Measurements from ENCODE around the gene CNN1.

CNN1 gene

GRCh38 chr19:11541238-11541637 lies 2.6 kb downstream of the CNN1 start:
- Histone ChIP-seq H3K36me3 (ENCODE audit: insufficient read depth, low read length) (no peaks in the 10 kb centered on the region), H3K4me1 (ENCODE audit: insufficient read depth, low read length) (peaks cover 15% of the 10 kb centered on the region), H2AFZ (ENCODE audit: low read depth, low read length) (no peak overlapping the region), H3K27me3 (ENCODE audit: insufficient read depth, low read length) (no peaks in the 10 kb centered on the region), H3K9me3 (ENCODE audit: low read length) (no peaks in the 10 kb centered on the region), H3K4me3 (ENCODE audit: low read length) (no peak overlapping the region)

GRCh38 chr19:11547929-11548700 lies 9.5 kb downstream of the CNN1 start:
- Histone ChIP-seq H2AFZ (ENCODE audit: low read depth, low read length) (no peak overlapping the region), H3K4me3 (ENCODE audit: low read length) (no peak overlapping the region), H3K4me1 (ENCODE audit: insufficient read depth, low read length) (no peaks in the 10 kb centered on the region), H3K36me3 (ENCODE audit: insufficient read depth, low read length) (peaks cover 11% of the 10 kb centered on the region), H3K9me3 (ENCODE audit: low read length) (no peaks in the 10 kb centered on the region), H3K27me3 (ENCODE audit: insufficient read depth, low read length) (no peaks in the 10 kb centered on the region)

- Histone ChIP-seq H2AFZ (ENCODE audit: low read depth, low read length) (no peak overlapping the region), H3K4me3 (ENCODE audit: low read length) (no peak overlapping the region), H3K4me1 (ENCODE audit: insufficient read depth, low read length) (no peaks in the 10 kb centered on the region), H3K36me3 (ENCODE audit: insufficient read depth, low read length) (peaks cover 21% of the 10 kb centered on the region), H3K27me3 (ENCODE audit: insufficient read depth, low read length) (no peaks in the 10 kb centered on the region), H3K9me3 (ENCODE audit: low read length) (no peaks in the 10 kb centered on the region)
Measured at GRCh38 chr19:11549386-11549953, 10.8 kb downstream of the CNN1 start.

GRCh38 chr19:11550265-11550664 lies 11.6 kb downstream of the CNN1 start:
- Histone ChIP-seq H2AFZ (ENCODE audit: low read depth, low read length) (no peak overlapping the region), H3K9me3 (ENCODE audit: low read length) (no peaks in the 10 kb centered on the region), H3K4me1 (ENCODE audit: insufficient read depth, low read length) (no peaks in the 10 kb centered on the region), H3K4me3 (ENCODE audit: low read length) (no peak overlapping the region), H3K36me3 (ENCODE audit: insufficient read depth, low read length) (peaks cover 21% of the 10 kb centered on the region), H3K27me3 (ENCODE audit: insufficient read depth, low read length) (no peaks in the 10 kb centered on the region)

DNA sequence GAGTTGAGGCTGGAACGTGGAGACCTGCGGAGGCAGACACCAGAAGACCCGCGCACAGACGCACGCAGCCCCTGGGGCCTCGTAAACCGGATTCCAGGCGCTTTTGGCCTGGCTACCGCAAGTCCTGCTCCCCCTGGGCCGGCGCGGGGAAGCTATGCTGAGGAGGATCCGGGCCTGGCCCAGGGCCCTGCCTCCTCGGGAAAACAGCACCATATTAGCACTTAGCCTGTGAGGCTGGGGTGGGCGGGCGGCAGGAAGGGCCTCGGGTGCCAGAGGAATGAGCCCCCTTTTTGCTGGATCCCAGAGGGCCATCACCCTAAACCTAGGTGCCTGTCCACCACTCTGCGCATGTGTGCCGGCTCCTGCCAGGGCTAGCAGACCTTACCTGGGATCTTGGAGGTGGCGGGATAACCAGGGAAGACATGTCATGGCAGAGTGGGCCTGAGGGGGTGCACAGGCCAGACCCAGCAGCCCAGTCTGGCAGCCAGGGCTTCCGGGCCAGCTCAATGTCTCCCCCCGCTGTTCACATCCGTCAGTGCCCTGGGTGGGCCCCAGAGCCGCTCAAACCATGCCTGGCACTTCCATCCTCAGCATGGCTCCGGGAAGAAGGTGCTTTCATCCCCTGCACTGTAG lies 13.1 kb downstream of the CNN1 start:
- Histone ChIP-seq H3K36me3 (ENCODE audit: insufficient read depth, low read length) (peaks cover 25% of the 10 kb centered on the region), H2AFZ (ENCODE audit: low read depth, low read length) (no peak overlapping the region), H3K9me3 (ENCODE audit: low read length) (no peaks in the 10 kb centered on the region), H3K4me1 (ENCODE audit: insufficient read depth, low read length) (no peaks in the 10 kb centered on the region), H3K27me3 (ENCODE audit: insufficient read depth, low read length) (no peaks in the 10 kb centered on the region), H3K4me3 (ENCODE audit: low read length) (no peak overlapping the region)

- Histone ChIP-seq H2AFZ (ENCODE audit: low read depth, low read length) (no peak overlapping the region), H3K4me1 (ENCODE audit: insufficient read depth, low read length) (peaks cover 2% of the 10 kb centered on the region), H3K27me3 (ENCODE audit: insufficient read depth, low read length) (no peaks in the 10 kb centered on the region), H3K9me3 (ENCODE audit: low read length) (no peaks in the 10 kb centered on the region), H3K36me3 (ENCODE audit: insufficient read depth, low read length) (peaks cover 28% of the 10 kb centered on the region), H3K4me3 (ENCODE audit: low read length) (no peak overlapping the region)
Measured at GRCh38 chr19:11552666-11553372, 14.2 kb downstream of the CNN1 start.

DNA sequence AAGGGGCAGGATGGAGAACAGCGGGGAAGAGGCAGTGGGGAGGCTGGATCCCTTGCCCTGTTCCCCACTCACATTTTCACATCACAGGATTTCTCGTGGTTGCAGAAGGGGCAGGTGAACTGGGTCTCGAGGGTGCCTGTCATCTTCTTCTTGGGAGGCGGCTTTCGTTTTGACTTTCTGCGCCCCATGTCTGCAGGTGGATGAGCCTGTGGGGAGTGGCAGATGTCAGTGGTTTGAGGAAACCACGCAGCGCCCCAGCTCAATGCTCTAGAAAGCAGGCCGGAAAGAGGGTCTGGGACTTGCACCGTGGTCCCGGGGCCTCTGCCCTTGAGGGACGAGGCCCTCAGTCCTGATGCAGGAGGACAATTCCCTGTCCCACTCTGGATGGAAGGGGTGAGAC lies 15.5 kb downstream of the CNN1 start:
- Histone ChIP-seq H3K27me3 (ENCODE audit: insufficient read depth, low read length) (no peaks in the 10 kb centered on the region), H3K9me3 (ENCODE audit: low read length) (no peaks in the 10 kb centered on the region), H3K36me3 (ENCODE audit: insufficient read depth, low read length) (peaks cover 28% of the 10 kb centered on the region), H3K4me1 (ENCODE audit: insufficient read depth, low read length) (peaks cover 9% of the 10 kb centered on the region), H2AFZ (ENCODE audit: low read depth, low read length) (no peak overlapping the region), H3K4me3 (ENCODE audit: low read length) (no peak overlapping the region)

- peaks cover 28% of the 10 kb centered on the region for H3K36me3 ChIP-seq (ENCODE audit: insufficient read depth, low read length)
- H3K4me1 ChIP-seq (ENCODE audit: insufficient read depth, low read length): peaks cover 9% of the 10 kb centered on the region
- H2AFZ ChIP-seq (ENCODE audit: low read depth, low read length): no peak overlapping the region
- no peak overlapping the region for H3K4me3 ChIP-seq (ENCODE audit: low read length)
- no peaks in the 10 kb centered on the region for H3K9me3 ChIP-seq (ENCODE audit: low read length)
- H3K27me3 ChIP-seq (ENCODE audit: insufficient read depth, low read length): no peaks in the 10 kb centered on the region
Measured at GRCh38 chr19:11555246-11555645, 16.6 kb downstream of the CNN1 start.

GRCh38 chr19:11556634-11557420 lies 18.2 kb downstream of the CNN1 start:
- H3K4me3 ChIP-seq (ENCODE audit: low read length): no peak overlapping the region
- no peaks in the 10 kb centered on the region for H3K27me3 ChIP-seq (ENCODE audit: insufficient read depth, low read length)
- H3K4me1 ChIP-seq (ENCODE audit: insufficient read depth, low read length): peaks cover 9% of the 10 kb centered on the region
- peaks cover 25% of the 10 kb centered on the region for H3K36me3 ChIP-seq (ENCODE audit: insufficient read depth, low read length)
- H2AFZ ChIP-seq (ENCODE audit: low read depth, low read length): no peak overlapping the region
- no peaks in the 10 kb centered on the region for H3K9me3 ChIP-seq (ENCODE audit: low read length)

DNA sequence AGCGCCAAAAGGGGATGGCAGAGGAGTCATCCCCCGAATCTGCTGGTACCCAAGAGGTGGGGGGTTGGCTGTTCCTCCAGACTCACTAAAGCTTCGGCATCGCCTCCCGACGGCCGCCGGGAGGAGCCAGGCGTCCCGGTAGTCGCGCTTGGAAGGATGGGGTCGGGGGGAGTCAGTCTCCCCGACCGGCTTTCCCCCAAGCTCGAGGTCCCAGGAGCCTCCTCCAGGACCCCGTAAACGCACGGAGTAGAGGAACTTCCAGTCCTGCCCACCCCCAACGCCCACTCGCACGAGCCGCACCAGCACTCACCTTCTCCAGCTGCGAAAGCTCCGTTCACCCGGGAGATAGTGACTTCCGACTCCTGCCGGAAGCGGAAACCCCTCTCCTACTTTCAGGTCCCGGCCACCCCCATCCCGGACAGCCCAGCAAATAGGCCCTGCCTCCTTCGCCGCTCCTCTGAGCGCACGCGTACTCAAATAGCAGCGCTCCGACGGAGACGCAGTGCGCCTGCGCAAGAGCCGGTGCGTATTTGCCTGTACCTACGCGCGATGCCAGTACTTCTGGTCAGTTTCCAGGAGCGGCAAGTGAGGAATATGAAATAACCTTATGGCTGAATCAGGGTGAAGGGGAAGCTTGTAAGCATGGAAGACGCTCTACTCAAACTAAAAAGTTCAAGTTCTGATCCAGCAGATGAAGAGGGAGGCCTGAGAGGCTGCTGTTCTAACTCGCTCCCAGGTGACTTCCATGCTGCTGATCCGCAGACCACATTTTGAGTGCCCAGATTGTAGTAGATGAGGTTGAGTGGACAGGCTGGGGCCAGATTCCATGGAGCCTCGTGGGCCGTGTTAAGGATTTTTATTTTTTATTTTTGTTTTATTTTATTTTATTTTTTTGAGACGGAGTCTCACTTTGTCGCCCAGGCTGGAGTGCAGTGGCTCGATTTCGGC lies 20.5 kb downstream of the CNN1 start, which contains the start of gene ELOF1:
TSS of gene ELOF1 (minus strand) at position 350 of the 948 bp plus-strand sequence. CDS start 4,883 bp downstream, outside the sequence.
- H3K27me3 ChIP-seq (ENCODE audit: insufficient read depth, low read length): no peaks in the 10 kb centered on the region
- H3K9me3 ChIP-seq (ENCODE audit: low read length): no peaks in the 10 kb centered on the region
- peaks cover 8% of the 10 kb centered on the region for H3K36me3 ChIP-seq (ENCODE audit: insufficient read depth, low read length)
- no peak within 1 kb of the TSS for H2AFZ ChIP-seq (ENCODE audit: low read depth, low read length)
- peaks cover 9% of the 10 kb centered on the region for H3K4me1 ChIP-seq (ENCODE audit: insufficient read depth, low read length)
- H3K4me3 ChIP-seq (ENCODE audit: low read length): peak within 1 kb of the TSS; percentile 74

GRCh38 chr19:11560404-11561051 lies 21.9 kb downstream of the CNN1 start:
- peaks cover 9% of the 10 kb centered on the region for H3K4me1 ChIP-seq (ENCODE audit: insufficient read depth, low read length)
- H3K36me3 ChIP-seq (ENCODE audit: insufficient read depth, low read length): peaks cover 5% of the 10 kb centered on the region
- no peak overlapping the region for H3K4me3 ChIP-seq (ENCODE audit: low read length)
- no peak overlapping the region for H2AFZ ChIP-seq (ENCODE audit: low read depth, low read length)
- no peaks in the 10 kb centered on the region for H3K27me3 ChIP-seq (ENCODE audit: insufficient read depth, low read length)
- no peaks in the 10 kb centered on the region for H3K9me3 ChIP-seq (ENCODE audit: low read length)

All from neuron (in vitro differentiated cells).